GM19239 (cell line): ENCODE data around the gene TEKT5.
"Not testable (repeated sequence)": the region's sequence is repeated elsewhere in the genome, so short reads cannot be mapped to it uniquely, and the experiment has no call there.

ENCODE experiments used
- DNase-seq: peaks from one replicate; pipeline ENCODE4 v3.0.0; 2011; ENCODE audit warnings: low spot score; ENCODE audit not compliant: insufficient read length
- FAIRE-seq: peaks from 2 replicates; lab custom pipeline; 2011; peaks lifted over from hg19 to GRCh38; lab: Jason Lieb, UNC

Gene TEKT5

DNA sequence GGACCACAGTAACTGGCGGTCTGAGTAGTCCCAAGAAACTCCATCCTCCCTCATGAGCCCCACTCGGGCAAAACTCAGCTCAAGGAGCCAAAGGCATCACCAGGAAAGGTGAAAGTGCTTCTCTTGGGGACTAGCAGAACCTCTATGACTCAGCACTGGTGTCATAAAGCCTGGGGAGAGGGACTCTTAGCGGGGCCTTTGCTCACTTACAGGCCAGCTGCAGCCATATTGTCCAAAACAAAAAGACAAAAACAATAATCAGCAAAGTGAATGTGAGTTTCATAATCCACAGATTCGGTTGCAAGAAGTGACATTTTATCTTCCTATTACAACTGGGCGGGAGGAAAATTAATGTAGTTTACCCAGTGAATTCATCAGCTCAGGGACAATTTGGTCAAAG, at the start of gene TEKT5:
Gene TEKT5, minus strand, starts transcription at position 101 of the 400 bp plus-strand sequence. Its CDS starts 57 bp downstream, at position 44.
- FAIRE-seq = no peak
- DNase-seq = no peak

- FAIRE-seq (peak; percentile 97), DNase-seq (peak; percentile 80)
Measured at GRCh38 chr16:10743610-10744369, 49.1 kb upstream of the TEKT5 start, which contains the start of gene NUBP1. TSS of gene NUBP1 (plus strand) at chr16:10743842. CDS start at chr16:10743864, 22 bp downstream.

- DNase-seq (no peak), FAIRE-seq (no peak)
Measured at GRCh38 chr16:10743227-10743609, 48.5 kb upstream of the TEKT5 start.

DNA sequence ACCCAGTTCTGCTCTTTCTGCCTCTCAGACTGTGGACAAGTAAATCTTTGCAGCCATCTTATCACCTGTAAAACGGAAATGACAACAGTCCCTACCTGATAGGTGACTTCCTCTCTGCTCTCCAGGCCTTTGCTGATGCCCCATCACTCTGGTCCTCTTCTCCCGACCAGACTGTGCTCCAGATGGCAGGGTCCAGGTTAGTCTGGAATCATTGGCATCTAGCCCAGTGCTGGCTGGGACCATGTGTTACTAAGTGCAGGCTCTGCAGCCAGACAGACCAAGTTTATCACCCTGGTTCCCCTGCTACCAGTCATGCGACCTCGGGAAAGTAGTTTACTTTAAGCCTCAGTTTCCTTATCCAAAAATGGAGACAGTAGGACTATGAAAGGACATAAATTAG, 47.1 kb upstream of the TEKT5 start:
- FAIRE-seq (no peak), DNase-seq (no peak)

DNA sequence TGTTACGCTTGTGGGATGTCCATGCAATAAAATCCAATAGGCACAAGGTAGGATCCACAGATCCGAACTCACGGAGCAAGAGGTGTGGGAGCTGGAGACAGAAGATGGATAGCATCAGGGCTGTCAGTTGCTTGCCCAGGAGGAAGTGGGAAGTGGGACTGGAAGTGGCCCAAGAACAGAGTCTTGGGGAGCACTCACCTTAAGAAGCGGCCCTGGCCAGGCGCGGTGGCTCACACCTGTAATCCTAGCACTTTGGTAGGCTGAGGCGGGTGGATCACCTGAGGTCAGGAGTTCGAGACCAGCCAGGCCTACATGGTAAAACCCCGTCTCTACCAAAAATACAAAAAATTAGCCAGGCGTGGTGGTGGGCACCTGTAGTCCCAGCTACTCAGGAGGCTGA, 46.5 kb upstream of the TEKT5 start:
- not testable (repeated sequence) for FAIRE-seq

DNA sequence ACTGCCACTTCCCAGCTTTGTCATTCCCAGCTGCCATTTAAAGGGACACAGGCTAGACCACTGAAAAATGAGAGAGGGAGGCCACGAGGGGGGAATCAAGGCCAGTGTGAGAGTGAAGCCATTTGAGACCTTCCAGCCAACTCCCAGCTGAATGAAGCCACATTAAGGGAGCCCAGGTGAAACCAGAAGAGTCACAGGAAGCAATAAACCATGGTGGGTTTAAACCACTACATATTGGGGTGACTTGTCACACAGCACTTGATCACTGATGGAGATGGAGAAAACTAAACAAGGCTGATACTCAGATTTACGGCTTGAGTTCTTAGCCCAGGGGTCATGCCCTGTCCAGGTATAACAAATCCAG, 46.1 kb upstream of the TEKT5 start:
- no peak for DNase-seq

More for the DNA sequence above, 46.5 kb upstream of the TEKT5 start:
- not testable (repeated sequence) for DNase-seq

DNA sequence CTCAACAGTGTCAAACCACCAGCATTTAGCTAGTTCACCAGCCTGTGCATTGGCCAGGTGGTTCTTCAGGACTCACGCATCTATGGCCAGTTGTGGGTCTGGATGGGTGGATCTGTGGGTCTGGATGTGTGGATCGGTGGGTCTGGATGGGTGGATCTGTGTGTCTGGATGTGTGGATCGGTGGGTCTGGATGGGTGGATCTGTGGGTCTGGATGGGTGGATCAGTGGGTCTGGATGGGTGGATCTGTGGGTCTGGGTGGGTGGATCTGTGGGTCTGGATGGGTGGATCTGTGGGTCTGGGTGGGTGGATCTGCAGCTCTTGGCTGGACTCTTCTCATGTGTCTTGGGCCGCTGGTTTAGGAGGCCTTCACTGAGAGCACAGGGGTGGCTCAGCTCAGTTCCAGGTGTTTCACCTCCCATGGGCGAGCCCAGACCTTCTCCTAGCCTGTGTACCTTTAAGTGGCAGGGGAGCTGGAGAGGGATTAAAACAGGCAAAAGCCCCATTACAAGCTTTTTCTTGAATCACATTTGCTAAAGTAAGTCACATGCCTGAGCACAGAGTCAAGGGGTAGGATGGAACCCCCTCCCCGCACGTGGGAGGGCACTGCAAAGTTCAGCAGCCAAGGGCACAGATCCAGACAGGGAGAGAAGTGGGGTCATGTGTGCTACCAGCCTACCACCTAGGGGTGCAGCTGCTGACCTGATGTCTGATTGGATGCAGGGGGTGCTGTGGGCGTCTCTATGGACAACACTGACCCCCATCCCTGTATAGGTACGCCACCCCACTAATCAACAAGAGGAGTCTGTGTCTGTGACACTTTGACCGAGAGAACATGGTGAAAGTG, 45.5 kb upstream of the TEKT5 start:
- FAIRE-seq (no peak), DNase-seq (no peak)

More for the DNA sequence above, 46.1 kb upstream of the TEKT5 start:
- no peak for FAIRE-seq

DNA sequence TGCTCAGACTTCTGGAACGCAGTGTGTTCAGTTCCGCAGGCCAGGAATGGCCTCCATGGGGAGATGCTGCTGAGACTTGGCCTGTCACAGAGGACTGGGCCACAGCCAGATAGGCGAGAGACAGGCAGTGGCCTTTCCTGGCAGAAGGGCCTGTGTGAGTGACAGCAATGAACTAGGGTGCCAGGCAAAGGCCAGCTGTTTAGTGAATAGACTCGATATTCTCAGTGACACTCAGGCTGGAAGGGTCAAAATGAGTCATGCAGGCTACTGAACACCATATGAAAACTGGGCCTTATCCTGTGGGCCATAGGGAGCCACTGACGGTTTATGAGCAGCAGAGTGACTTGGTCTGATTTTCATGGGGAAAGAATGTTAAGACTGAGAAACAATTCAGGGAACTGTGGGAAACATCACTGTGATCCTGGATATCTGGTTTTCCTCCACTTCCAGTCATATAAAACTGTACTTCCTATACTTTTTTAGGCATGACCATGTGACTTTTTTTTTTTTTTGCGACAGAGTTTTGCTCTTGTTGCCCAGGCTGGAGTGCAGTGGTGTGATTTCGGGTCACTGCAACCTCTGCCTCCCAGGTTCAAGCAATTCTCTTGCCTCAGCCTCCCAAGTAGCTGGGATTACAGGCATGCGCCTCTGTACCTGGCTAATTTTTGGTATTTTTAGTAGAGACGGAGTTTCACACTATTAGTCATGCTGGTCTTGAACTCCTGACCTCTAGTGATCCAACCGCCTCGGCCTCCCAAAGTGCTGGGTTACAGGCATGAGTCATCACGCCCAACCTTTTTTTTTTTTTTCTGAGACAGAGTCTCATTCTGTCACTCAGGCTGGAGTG, 43.7 kb upstream of the TEKT5 start:
- DNase-seq (peak; percentile 44), FAIRE-seq (peak; percentile 86)

DNA sequence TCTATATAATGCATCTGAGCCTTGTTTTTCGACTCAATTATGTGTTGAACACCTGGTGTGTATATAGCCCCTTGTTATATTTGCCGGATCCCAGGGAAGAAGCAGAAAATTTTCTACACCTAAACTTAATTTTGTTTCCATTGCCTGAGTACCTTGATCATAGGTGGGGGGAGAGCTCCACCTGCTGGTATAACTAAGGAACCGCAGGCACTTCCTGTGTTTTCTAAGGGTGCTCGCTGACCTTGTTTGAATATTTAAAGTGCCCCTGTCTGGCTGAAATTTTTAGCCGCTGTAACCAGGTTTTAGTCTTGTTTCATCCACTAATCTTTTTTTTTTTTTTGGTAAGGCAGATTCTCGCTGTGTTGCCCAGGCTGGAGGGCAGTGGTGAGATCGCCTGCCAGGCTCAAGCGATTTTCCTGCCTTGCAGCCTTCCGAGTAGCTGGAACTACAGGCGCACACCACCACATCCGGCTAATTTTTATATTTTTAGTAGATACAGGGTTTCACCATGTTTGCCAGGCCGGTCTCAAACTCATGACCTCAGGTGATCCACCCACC, 42.4 kb upstream of the TEKT5 start:
- FAIRE-seq (peak; percentile 81), DNase-seq (peak; percentile 41)

DNA sequence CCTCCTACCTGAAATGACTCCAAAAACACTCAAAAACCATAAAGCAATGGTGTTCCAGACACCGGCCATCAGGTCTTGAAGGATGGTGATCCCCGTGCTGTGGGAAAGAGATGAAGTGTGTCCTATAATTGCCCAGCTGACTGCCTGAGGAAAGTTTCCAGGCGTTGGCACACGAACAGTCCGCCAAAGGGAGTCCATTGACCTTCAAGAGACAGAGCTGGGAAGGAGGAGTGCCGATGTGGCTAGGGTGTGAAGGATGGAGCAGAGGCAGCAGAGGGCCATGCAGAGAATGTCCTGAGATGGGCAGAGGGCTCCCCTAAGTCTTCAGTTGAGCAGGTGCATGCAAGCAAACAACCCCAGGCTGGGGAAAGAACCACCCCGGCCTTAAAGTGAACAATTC, 37.1 kb upstream of the TEKT5 start:
- no peak for DNase-seq

GRCh38 chr16:10729104-10730048, 34.6 kb upstream of the TEKT5 start:
- no peak for DNase-seq
- no peak for FAIRE-seq

More for the DNA sequence above, 37.1 kb upstream of the TEKT5 start:
- FAIRE-seq = no peak

DNA sequence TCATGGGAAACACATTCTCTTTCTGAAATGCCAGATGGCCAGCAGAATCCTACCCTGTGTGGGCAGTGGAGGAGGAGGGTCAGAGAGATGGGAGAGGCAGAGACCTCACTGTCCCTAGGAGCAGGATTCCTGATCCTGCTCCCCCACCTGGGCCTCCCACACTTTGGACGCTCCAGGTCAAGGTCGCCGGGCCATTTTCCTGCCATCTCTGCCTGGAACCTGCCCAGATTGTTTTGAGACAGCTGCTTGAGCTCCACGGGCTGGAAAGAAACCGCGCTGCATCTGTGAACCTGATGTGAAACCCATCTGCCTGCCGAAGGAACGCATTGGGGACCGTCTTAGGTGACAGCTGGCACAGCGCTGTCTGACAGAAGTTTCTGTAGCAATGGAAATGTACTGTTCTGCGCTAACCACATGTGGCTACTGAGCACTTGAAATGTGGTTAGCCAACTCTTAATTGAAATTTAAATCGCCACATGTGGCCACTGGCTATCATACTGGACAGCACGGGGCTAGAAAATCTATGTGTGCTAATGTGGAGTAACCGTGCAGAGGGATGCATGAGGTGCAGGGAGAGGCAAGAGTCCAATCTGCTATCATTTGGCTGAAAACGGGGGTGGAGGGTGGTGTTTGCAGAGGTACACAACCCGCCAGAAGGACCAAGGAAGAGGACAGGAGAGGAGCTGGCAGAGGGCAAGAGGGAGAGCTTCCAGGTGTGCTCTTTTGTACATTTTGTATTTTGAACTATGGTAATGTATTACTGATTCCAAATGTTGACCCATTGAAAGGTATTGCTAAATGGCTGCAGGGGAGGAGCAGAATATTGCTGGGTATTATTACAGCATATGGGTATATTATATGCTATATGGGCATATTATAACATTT, 33.5 kb upstream of the TEKT5 start:
- FAIRE-seq (no peak), DNase-seq (no peak)

- DNase-seq = no peak
- FAIRE-seq = no peak
Measured at GRCh38 chr16:10708969-10709368, 14.2 kb upstream of the TEKT5 start.

DNA sequence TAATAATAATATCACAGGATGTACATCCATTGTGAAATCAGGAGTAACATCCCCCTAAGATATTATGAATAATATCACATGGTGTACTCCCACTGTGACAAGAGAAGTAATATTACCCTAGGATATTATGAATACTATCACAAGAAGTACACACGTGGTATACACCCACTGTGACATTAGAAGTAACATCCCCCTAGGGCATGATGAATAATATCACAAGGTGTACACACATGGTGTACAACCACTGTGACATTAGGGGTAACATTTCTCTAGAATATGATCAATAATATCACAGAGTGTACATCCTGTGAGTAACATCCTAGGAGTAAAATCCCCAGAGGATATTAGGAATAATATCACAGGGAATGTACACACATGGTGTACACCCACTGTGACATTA, 5.0 kb upstream of the TEKT5 start:
- FAIRE-seq = no peak
- DNase-seq = no peak

- FAIRE-seq (no peak), DNase-seq (no peak)
Measured at GRCh38 chr16:10694306-10694705, 424 bp downstream of the TEKT5 start.

GRCh38 chr16:10693889-10694288, 841 bp downstream of the TEKT5 start:
- no peak for FAIRE-seq
- no peak for DNase-seq

GRCh38 chr16:10692470-10692869, 2.3 kb downstream of the TEKT5 start:
- DNase-seq (no peak), FAIRE-seq (no peak)

GRCh38 chr16:10688726-10689125, 6.0 kb downstream of the TEKT5 start:
- FAIRE-seq (no peak), DNase-seq (no peak)
